Measurements from ENCODE around the gene FGD3. TPM values are rescaled to one million over a fixed set of nuclear protein-coding genes. Genes with fewer than 3 reads are reported as not detected.

The FGD3 gene
- total RNA-seq, 6 experiments from 2014 or later: 1.7 to 3.1 (median 2.4) TPM

DNA sequence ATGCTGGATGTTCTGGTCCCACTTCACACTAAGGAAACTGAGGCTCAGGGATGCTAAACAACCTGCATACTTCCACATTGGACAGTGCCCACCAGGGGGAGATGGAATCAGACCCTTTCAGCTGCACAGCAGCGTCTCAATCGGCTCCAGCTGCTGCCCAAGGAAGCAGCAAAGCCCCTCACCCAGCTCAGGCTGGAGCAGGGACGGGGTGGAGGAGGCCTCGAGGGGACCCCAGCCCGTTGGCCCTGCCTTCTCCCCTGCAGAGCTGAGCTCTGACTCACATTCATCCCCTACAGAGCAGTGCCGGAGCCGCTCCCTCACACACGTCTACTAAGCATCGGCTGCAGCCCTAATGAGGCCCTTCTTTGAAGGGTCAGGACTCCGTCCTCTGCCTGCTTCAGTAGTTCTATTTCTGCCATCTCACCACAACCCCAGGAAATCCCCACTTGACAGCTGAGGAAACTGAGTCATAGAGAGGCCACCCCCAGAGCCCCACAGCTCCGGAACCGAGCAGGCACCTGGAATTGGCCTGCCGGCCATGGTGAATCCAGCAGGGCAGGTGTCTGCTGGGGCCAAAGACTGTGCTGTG, 89.7 kb downstream of the FGD3 start:
- DNase-seq: no peak
- no peaks in the 10 kb centered on the region for H3K27me3 ChIP-seq
- intact Hi-C loops (cut with DNase I): no loop called here
- no peak for ATAC-seq
- H3K4me1 ChIP-seq: no peaks in the 10 kb centered on the region
- H3K27ac ChIP-seq: no peak overlapping the region
- no peak overlapping the region for H3K4me3 ChIP-seq
- 80% methylated on average over 1 of the region's 13 CpGs for WGBS (ENCODE audit: insufficient coverage, low coverage, low lambda C conversion rate, missing lambda C conversion rate)
- TF ChIP-seq, protein P1, sequence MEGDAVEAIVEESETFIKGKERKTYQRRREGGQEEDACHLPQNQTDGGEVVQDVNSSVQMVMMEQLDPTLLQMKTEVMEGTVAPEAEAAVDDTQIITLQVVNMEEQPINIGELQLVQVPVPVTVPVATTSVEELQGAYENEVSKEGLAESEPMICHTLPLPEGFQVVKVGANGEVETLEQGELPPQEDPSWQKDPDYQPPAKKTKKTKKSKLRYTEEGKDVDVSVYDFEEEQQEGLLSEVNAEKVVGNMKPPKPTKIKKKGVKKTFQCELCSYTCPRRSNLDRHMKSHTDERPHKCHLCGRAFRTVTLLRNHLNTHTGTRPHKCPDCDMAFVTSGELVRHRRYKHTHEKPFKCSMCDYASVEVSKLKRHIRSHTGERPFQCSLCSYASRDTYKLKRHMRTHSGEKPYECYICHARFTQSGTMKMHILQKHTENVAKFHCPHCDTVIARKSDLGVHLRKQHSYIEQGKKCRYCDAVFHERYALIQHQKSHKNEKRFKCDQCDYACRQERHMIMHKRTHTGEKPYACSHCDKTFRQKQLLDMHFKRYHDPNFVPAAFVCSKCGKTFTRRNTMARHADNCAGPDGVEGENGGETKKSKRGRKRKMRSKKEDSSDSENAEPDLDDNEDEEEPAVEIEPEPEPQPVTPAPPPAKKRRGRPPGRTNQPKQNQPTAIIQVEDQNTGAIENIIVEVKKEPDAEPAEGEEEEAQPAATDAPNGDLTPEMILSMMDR (IDR thresholded peaks at IDR 0.05): no peak
- TF ChIP-seq POLR2A (IDR thresholded peaks at IDR 0.05): no peak
- no peaks in the 10 kb centered on the region for H3K9me3 ChIP-seq
- H3K36me3 ChIP-seq: no peaks in the 10 kb centered on the region

DNA sequence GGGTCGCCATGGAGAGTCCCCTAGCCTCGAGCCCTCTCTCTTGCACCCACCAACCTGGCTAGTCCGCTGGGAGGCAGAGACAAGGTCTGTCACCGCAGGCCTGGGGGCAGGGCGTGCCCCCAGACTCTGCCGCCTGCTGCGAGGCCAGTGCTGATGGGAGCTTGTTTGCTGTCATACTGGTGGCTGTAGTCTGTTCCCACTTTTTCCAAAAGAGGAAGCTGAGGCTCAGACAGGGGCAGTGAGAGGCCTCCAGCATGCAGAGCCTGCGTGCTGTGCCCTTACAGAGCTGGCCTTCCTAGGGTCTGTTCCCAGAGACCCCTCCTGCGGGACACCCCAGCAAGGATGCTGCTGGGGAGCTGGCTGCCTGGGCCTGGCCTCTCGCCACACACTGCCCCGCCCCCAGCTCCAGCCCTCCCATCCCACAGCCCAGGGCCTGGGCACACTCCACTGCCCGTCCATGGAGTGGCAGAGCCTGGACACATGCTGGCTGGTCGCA, 90.2 kb downstream of the FGD3 start:
- intact Hi-C loops (cut with DNase I): no loop called here
- no peak overlapping the region for H3K4me3 ChIP-seq
- no peaks in the 10 kb centered on the region for H3K9me3 ChIP-seq
- peak; percentile 37 to 70 (median 50) for ATAC-seq
- H3K27me3 ChIP-seq: no peaks in the 10 kb centered on the region
- WGBS (ENCODE audit: insufficient coverage, low coverage, low lambda C conversion rate, missing lambda C conversion rate): 80% methylated on average over 1 of the region's 13 CpGs
- H3K27ac ChIP-seq: no peak overlapping the region
- no peak for DNase-seq
- H3K36me3 ChIP-seq: no peaks in the 10 kb centered on the region
- no peaks in the 10 kb centered on the region for H3K4me1 ChIP-seq
- TF ChIP-seq, protein P1 (IDR thresholded peaks at IDR 0.05): no peak
- no peak for TF ChIP-seq POLR2A (IDR thresholded peaks at IDR 0.05)

DNA sequence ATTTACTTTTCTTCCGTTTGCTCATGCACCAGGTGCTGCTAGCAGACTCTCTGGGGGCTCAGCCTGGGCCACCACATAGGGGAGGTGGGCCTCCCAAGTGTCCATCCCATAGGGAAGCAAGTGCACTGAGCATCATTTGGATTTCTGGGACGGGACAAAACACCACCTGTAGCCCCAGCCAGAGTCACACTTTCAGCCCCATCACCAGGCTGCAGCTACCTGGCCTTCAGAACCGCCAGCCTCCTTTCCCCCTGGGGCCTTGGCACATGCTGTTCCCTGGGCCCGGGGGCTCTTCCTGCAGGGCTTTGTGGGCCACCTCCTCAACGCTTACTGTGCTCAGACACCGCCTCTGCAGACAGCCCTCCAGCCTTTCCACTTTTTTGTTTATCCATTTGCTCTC, 91.6 kb downstream of the FGD3 start:
- 82% methylated on average over 4 of the region's 6 CpGs for WGBS (ENCODE audit: insufficient coverage, low coverage, low lambda C conversion rate, missing lambda C conversion rate)
- no peak for ATAC-seq
- intact Hi-C loops (cut with DNase I): no loop called here
- no peak overlapping the region for H3K27ac ChIP-seq
- TF ChIP-seq, protein P1 (IDR thresholded peaks at IDR 0.05): no peak
- TF ChIP-seq POLR2A (IDR thresholded peaks at IDR 0.05): no peak
- H3K4me1 ChIP-seq: no peaks in the 10 kb centered on the region
- DNase-seq: no peak
- H3K27me3 ChIP-seq: no peaks in the 10 kb centered on the region
- H3K36me3 ChIP-seq: no peaks in the 10 kb centered on the region
- no peaks in the 10 kb centered on the region for H3K9me3 ChIP-seq
- H3K4me3 ChIP-seq: no peak overlapping the region

DNA sequence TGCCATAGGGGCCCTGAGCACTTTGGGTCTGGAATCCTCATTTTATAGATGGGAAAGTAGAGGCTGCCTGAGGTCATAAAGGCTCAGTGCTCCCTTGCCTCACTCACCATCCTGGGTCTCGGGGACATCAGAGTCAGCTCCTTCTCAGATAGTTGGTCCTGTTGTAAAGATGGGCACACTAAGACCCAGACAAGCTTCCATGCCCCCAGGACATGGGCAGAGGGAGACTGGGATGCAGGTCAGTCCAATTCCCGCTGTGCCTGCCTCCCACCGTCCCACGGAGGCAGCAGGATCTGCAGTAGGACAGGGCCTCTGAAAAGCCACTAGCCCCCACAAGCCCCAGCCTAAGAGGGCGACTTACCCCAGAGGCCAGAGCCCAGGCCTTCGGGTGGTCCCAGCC, 92.1 kb downstream of the FGD3 start:
- 80% methylated on average over 1 of the region's 6 CpGs for WGBS (ENCODE audit: insufficient coverage, low coverage, low lambda C conversion rate, missing lambda C conversion rate)
- Histone ChIP-seq H3K4me1 (no peaks in the 10 kb centered on the region), H3K27ac (no peak overlapping the region), H3K27me3 (no peaks in the 10 kb centered on the region), H3K4me3 (no peak overlapping the region), H3K9me3 (no peaks in the 10 kb centered on the region), H3K36me3 (no peaks in the 10 kb centered on the region)
- TF ChIP-seq, protein P1 (IDR thresholded peaks at IDR 0.05): no peak
- TF ChIP-seq POLR2A (IDR thresholded peaks at IDR 0.05): no peak
- ATAC-seq (no peak), DNase-seq (peak in 1 of 3 donors; percentile 32)
- intact Hi-C loops (cut with DNase I): no loop called here

All from right lobe of liver (tissue), 6 donors.